Omental fat pad (tissue), 4 donors: ENCODE data around the gene RREB1. TPM values are rescaled to one million over a fixed set of nuclear protein-coding genes. Genes with fewer than 3 reads are reported as not detected.

Source experiments
- ATAC-seq: fragments of 150-250 bp; one replicate; pipeline ENCODE4 v1.9.1; 2016; ENCODE audit warnings: mild to moderate bottlenecking, moderate library complexity; ENCODE audit not compliant: low FRiP score
- DNase-seq: peaks from one replicate; pipeline ENCODE4 v3.0.0-alpha.2; 2019; ENCODE audit warnings: low spot score
- CTCF ChIP-seq, 3 donors: fragments of 450-650 bp; IDR thresholded peaks; one replicate each; pipeline ENCODE4 v1.5.1; 2016 to 2017; ENCODE audit warnings: antibody characterized with exemption in 3 of 3, mild to moderate bottlenecking in 3 of 3, moderate library complexity in 2 of 3
- total RNA-seq, 4 donors: library from RNA; depleted of rRNA; stranded (reverse); fragments of >200 nt; gene quantifications; one replicate each; pipeline ENCODE4 v1.1.0, GENCODE V29; 2016

The RREB1 gene
- 10 to 100 TPM; 24.9 to 48.1 (median 40.6) TPM for total RNA-seq

GRCh38 chr6:7107578-7108195 is at the start of gene RREB1:
Gene RREB1, plus strand, starts transcription at chr6:7107961. Its CDS starts 73,951 bp downstream, at chr6:7181912.
- no peak for TF ChIP-seq CTCF (IDR thresholded peaks at IDR 0.05)
- ATAC-seq (peak; percentile 55), DNase-seq (no peak)

GRCh38 chr6:7058250-7058923 is 49.4 kb upstream of the RREB1 start:
- no peak for DNase-seq
- ATAC-seq = peak; percentile 96
- TF ChIP-seq CTCF (IDR thresholded peaks at IDR 0.05) = no peak

GRCh38 chr6:7060769-7061516 is 46.8 kb upstream of the RREB1 start:
- no peak for TF ChIP-seq CTCF (IDR thresholded peaks at IDR 0.05)
- ATAC-seq = no peak
- no peak for DNase-seq

GRCh38 chr6:7062451-7063162 is 45.2 kb upstream of the RREB1 start:
- DNase-seq (no peak), ATAC-seq (no peak)
- no peak for TF ChIP-seq CTCF (IDR thresholded peaks at IDR 0.05)

- ATAC-seq = no peak
Measured at GRCh38 chr6:7067305-7067704, 40.5 kb upstream of the RREB1 start.

GRCh38 chr6:7071405-7071804 is 36.4 kb upstream of the RREB1 start:
- no peak for DNase-seq

More at GRCh38 chr6:7067305-7067704, 40.5 kb upstream of the RREB1 start:
- DNase-seq = no peak
- no peak for TF ChIP-seq CTCF (IDR thresholded peaks at IDR 0.05)

More at GRCh38 chr6:7071405-7071804, 36.4 kb upstream of the RREB1 start:
- no peak for TF ChIP-seq CTCF (IDR thresholded peaks at IDR 0.05)
- no peak for ATAC-seq
